Loucy (cell line): ENCODE results near the gene NFASC.

Source experiments
- CTCF ChIP-seq: fragments of 200-600 bp; sonication (generic); conservative IDR thresholded peaks from 2 replicates; pipeline ENCODE4 v1.5.1; 2014; ENCODE audit warnings: mild to moderate bottlenecking, antibody characterized with exemption, low read length
- EZH2phosphoT487 ChIP-seq: fragments of 200-600 bp; IDR thresholded peaks from 2 replicates; pipeline ENCODE4 v1.6.1; 2018; ENCODE audit warnings: antibody characterized with exemption, mild to moderate bottlenecking, moderate library complexity, borderline replicate concordance

- TF ChIP-seq EZH2phosphoT487 (no peak), CTCF (no peak)
Observed at GRCh38 chr1:205056188-205056611, 185.5 kb downstream of the NFASC start.
